NOMO-1 treated with dmso at 0.1 percent for 144 hours (cell line): Measurements from ENCODE around the gene CLDN14.

Source experiments
- DNase-seq: peaks from one replicate; lab custom pipeline; 2025; ENCODE audit not compliant: unreplicated experiment; lab: John Stamatoyannopoulos, UW

The CLDN14 gene

DNA sequence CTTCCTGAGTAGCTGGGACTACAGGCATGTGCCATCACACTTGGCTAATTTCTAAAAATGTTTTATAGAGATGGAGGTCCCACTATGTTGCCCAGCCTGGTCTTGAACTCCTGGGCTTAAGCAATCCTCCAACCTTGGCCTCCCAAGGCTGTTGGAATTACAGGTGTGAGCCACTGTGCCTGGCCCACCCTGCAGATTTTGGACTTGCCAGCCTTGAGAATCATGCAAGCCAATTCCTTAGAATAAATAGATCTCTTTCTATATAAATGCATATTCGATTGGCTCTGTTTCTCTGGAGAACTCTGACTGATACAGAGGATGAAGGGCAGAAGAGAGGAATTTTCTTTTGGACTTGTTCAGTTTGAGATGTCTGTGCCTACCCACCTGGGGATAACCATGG, 6.7 kb downstream of the CLDN14 start:
- no peak for DNase-seq

DNA sequence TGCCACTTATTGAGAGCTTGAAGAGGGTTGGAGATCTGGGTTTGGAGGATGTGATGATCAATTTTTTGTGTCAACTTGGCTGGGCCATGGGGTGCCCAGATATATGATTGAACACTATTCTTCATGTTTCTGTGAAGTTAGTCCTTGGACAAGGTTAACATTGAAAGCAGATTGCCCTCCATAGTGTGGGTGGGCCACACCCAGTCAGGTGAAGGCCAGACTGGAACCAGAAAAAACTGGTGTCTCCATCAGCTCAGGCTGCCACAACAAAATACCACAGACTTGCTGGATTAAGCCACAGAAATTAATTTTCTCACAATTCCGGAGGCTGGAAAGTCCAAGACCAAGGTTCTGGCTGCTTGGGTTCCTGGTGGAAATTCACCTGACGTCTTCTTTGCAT, 7.5 kb downstream of the CLDN14 start:
- no peak for DNase-seq

GRCh38 chr21:36471254-36471723, 8.6 kb downstream of the CLDN14 start:
- no peak for DNase-seq

GRCh38 chr21:36470294-36470693, 9.6 kb downstream of the CLDN14 start:
- DNase-seq = no peak

DNA sequence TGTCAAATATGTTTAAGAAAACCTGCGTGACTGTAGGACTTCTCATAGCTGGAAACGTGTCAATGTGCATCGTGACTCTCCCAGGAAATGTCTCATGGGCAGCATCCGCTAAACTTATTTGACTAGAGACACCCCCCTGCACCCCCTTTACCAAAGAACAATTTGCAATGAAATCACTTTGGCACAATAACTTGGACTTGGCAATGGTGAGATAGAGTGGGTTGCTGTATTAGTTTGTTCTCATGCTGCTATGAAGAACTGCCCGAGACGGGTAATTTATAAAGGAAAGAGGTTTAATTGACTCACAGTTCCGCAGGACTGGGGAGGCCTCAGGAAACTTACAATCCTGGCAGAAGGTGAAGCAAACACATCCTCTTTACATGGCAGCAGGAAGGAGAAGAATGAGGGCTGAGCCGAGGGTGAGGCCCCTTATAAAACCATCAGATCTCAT, 13.8 kb downstream of the CLDN14 start:
- no peak for DNase-seq

GRCh38 chr21:36465478-36465877, 14.4 kb downstream of the CLDN14 start:
- DNase-seq = no peak

- DNase-seq = no peak
These were observed 15.3 kb downstream of the CLDN14 start for GRCh38 chr21:36464590-36464989.

DNA sequence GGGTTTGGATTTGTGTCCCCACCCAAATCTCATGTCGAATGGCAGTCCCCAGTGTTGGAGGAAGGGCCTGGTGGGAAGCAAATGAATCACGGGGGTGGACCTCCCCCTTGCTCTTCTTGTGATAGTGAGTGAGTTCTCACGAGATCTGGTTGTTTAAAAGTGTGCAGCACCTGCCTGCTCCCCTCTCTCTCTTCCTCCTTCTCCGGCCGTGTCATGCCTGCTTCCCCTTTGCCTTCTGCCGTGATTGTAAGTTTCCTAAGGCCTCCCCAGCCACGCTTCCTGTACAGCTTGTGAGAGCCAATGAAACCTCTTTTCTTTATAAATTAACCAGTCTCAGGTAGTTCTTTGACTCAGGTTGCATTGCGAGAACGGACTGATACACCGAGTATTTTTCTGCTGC, 15.9 kb downstream of the CLDN14 start:
- no peak for DNase-seq

DNA sequence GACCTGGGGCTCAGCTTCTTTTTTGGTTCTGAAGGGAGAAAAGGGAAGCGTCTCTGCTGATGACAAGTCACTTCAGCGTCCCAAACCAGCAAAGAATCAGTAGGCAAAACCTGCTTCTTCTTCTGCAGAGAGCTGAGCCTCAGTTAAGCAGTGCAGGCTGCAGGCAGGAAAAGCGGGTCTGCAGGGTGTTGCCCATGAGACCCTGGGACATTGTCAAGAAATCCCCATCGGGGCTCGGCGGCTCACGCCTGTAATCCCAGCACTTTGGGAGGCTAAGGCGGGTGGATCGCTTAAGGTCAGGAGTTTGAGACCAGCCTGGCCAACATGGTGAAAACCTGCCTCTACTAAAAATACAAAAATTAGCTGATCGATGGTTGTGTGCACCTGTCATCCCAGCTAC, 16.7 kb downstream of the CLDN14 start:
- no peak for DNase-seq

- DNase-seq = no peak
These were observed 17.9 kb downstream of the CLDN14 start for GRCh38 chr21:36461918-36462486.

GRCh38 chr21:36461277-36461917, 18.5 kb downstream of the CLDN14 start:
- no peak for DNase-seq

DNA sequence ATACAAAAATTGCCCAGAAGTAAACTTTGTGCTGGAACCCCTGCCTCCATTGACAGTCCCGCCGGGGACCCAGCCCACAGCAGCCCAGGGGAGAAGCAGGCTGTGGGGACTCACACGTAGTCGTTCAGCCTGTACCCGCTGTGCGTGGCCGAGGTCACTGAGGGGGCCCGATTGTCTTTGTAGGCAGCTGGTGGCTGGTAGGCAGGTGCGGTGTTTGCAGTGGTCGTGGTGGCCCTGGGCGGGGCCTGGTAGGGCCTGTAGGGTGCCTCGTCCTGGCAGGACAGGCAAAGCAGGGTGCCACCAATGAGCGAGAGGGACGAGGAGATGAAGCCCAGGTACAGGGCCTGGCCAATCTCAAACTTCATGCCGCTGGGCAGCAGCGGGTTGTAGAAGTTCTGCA, 19.1 kb downstream of the CLDN14 start:
- no peak for DNase-seq

GRCh38 chr21:36459098-36459497, 20.8 kb downstream of the CLDN14 start:
- DNase-seq = no peak

GRCh38 chr21:36456729-36457414, 23.1 kb downstream of the CLDN14 start:
- no peak for DNase-seq

- DNase-seq = no peak
These were observed 25.2 kb downstream of the CLDN14 start for GRCh38 chr21:36454706-36455105.

GRCh38 chr21:36454093-36454531, 25.8 kb downstream of the CLDN14 start:
- DNase-seq = no peak

GRCh38 chr21:36452281-36452825, 27.6 kb downstream of the CLDN14 start:
- DNase-seq = no peak

- no peak for DNase-seq
These were observed 28.4 kb downstream of the CLDN14 start for GRCh38 chr21:36451506-36451905.

GRCh38 chr21:36450511-36450910, 29.4 kb downstream of the CLDN14 start:
- no peak for DNase-seq

- no peak for DNase-seq
These were observed 33.6 kb downstream of the CLDN14 start for GRCh38 chr21:36446301-36446700.

GRCh38 chr21:36441715-36442114, 38.2 kb downstream of the CLDN14 start:
- DNase-seq = no peak

DNA sequence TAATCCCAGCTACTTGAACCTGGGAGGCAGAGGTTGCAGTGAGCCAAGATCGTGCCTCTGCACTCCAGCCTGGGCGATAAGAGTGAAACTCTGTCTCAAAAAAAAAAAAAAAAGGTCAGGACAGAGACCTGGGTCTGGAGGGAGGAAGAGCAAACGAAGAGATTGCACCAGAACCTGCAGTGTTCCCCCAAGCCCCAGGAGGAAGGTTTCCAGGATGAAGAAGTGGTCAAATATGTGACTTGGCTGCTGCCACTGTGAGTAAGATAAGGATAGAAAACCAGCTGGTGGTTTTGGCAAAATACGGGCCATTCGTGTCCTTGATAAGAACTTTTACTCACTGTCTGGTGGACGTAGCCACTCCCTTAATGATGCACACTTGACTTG, 42.2 kb downstream of the CLDN14 start:
- no peak for DNase-seq
